ENCODE measurements around the gene LIPM.
A peak's percentile ranks its signal among the peaks of the same experiment; 100 is the strongest.

The LIPM gene

DNA sequence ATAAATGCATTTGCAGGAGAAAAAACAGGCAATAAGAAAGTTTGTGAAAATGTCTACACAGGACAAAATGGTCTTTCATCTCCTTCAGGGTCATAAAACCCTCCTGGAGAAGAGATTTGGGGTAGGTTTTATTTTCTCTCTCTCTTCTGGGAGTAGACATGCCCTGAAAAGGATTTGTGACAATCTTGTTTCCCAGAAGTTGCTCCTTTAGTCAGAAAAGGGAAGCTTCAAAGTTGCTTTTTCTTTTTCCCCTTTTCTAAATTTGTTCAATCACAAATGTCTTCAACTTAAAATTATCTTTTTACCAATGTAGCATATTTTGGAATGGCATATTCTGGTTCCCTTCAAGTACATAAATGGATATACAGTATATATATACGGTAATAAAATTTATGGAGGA lies 58.5 kb downstream of the LIPM start:
- no peak for DNase-seq (ENCODE audit: low read depth)
- TF ChIP-seq, protein P1, sequence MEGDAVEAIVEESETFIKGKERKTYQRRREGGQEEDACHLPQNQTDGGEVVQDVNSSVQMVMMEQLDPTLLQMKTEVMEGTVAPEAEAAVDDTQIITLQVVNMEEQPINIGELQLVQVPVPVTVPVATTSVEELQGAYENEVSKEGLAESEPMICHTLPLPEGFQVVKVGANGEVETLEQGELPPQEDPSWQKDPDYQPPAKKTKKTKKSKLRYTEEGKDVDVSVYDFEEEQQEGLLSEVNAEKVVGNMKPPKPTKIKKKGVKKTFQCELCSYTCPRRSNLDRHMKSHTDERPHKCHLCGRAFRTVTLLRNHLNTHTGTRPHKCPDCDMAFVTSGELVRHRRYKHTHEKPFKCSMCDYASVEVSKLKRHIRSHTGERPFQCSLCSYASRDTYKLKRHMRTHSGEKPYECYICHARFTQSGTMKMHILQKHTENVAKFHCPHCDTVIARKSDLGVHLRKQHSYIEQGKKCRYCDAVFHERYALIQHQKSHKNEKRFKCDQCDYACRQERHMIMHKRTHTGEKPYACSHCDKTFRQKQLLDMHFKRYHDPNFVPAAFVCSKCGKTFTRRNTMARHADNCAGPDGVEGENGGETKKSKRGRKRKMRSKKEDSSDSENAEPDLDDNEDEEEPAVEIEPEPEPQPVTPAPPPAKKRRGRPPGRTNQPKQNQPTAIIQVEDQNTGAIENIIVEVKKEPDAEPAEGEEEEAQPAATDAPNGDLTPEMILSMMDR (conservative IDR thresholded peaks at IDR 0.05; ENCODE audit: low read depth, low read length), result no peak
- no peak overlapping the region for H3K4me3 ChIP-seq (ENCODE audit: low read depth, low read length)

DNA sequence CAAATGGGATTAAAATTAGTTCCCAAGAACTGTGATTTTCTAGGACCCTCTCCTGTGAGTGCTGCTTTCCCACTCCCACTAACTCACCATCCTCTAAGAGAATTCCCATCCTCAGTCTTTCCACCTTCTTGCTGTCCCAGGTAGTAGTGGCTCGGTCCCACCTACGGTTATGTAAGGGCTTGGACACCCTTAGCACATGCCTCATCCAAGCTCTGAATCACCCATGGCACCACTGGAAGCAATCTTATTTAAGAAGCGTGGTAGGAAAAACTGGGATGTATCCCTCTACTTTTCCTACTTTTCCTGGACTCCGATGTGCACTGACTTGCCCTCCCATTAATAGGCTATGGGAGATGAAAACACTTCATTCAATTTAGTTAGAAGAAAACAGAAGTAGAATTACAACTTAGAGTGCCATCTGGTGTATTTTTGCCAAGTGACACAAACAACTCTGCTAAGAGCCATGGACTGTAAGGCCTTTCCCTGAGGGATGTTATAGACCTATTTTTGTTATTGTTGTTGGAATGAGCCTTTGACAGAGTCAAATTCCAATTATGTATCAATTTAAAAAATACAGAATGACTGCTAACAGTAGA lies 62.8 kb downstream of the LIPM start:
- TF ChIP-seq, protein P1 (conservative IDR thresholded peaks at IDR 0.05; ENCODE audit: low read depth, low read length), result peak; percentile 39
- DNase-seq (ENCODE audit: low read depth), result peak; percentile 61
- H3K4me3 ChIP-seq (ENCODE audit: low read depth, low read length), result no peak overlapping the region

DNA sequence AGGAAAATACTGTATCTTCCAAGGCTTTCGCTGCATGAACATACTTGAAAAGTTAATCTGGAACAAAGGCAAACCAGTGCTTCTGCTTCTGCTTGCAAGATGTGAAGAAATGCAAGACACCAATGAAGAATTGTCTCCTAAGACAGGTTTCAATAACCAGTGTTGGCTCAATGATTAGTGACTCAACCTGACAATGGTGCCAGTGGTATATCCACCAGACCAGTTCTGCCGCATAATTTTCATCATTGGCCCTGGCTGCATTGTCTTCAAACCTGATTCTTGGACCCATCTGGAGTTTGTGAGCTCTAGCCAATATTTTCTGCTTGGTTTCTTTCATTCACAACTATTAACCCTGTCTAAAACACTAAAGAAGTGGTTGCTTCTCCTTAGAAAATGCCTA lies 63.9 kb downstream of the LIPM start:
- H3K4me3 ChIP-seq (ENCODE audit: low read depth, low read length), result no peak overlapping the region
- DNase-seq (ENCODE audit: low read depth), result no peak
- TF ChIP-seq, protein P1 (conservative IDR thresholded peaks at IDR 0.05; ENCODE audit: low read depth, low read length), result no peak

DNA sequence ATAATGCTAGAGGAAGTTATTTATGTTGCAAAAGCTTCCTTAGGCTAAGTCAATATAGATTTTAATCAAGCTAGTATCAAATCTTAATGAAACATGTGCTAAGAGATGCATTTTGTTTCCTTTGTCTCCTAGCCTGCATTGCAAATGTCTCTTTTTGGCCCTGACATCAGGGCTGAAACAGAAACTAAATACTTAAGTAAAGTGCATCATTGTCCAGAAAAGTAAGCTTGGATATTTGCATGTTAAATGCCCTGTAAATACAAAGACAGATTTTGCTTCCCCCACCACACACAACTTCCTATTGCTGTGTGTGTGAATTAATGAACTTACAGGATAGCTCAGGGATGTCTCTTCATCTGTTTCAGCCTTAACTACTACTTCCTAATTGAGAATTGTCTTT lies 67.6 kb downstream of the LIPM start:
- no peak overlapping the region for H3K4me3 ChIP-seq (ENCODE audit: low read depth, low read length)
- TF ChIP-seq, protein P1 (conservative IDR thresholded peaks at IDR 0.05; ENCODE audit: low read depth, low read length), result no peak
- no peak for DNase-seq (ENCODE audit: low read depth)
